CD4-positive, alpha-beta T cell treated with Interleukin-15 for 1 hour (primary cell): ENCODE results near the gene NCKAP5.

ENCODE experiments used
- DNase-seq: peaks from one replicate; pipeline ENCODE4 v3.0.0-alpha.2; 2020

Gene NCKAP5

DNA sequence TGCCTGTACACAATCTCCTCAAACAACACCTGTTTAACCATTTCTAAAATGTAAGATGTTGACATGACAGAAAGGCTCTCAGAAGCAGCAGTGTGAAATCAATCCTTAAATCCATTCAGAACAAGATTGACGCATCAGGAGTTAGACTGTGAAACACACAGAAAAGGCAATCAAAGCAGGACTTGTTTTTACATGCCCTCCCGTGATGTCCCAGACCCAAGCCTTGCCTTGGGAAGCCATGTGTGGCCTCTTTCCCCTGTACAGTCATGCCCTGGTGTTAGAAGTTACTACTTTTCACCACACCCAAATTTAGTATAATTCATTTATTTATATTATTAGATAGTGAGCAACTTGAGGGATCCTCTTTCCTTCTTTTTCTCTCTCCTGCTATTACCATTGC is 115.7 kb downstream of the NCKAP5 start:
- DNase-seq = no peak

DNA sequence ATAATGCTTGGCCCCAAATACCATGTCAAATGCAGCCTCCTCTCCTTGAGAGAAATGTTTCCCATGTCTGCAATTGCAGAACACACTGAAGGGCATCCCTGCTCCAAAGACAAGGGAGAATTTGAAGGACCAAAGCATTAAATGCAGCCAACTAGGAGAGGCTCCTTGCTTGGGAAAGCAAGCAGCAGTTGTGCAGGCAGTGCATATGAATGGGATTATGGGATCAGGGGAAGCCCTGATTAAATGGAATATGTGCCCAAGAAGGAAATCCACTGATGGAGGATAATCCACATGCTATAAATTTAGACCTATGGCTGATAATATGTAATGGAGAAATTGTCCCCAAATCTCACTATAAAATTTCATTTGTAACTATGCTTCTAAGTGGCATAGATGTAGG is 116.1 kb downstream of the NCKAP5 start:
- DNase-seq = no peak

DNA sequence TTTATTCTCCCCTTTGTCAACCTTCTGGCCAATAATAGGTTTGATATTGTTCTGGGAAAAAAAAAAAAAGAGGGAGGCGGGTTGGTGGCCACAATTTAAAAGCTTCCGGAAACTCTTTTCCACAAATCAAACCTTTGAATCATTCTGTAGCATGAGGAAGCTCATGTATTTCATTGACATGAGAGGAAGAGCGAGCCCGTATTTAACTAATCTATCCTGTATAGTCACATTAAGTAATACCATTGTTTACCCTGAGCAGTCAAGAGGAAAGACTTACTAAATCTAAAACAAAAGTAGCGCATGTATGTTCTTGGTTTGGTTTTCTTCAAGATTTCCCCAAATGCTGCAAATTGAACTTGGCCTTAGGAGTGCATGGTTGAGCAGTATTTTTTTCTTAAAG is 120.1 kb downstream of the NCKAP5 start:
- DNase-seq = no peak

DNA sequence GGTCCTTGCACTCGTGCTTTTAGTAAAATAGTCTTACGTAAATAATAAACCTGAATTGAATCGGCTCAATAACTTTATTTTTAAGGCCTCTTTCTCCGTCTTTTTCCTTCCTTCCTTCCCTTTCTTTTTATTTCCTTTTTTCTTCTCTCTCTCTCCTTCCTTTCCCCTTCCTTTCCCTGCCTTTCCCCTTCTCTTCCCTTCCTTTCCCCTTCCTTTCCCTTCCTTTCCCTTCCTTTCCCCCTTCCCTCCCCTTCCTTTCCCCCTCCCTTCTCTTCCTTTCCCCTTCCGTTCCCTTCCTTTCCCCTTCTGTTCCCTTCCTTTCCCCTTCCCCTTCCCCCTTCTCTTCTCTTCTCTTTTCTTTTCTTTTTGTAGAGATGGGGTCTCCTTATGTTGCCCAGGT is 121.0 kb downstream of the NCKAP5 start:
- no peak for DNase-seq

DNA sequence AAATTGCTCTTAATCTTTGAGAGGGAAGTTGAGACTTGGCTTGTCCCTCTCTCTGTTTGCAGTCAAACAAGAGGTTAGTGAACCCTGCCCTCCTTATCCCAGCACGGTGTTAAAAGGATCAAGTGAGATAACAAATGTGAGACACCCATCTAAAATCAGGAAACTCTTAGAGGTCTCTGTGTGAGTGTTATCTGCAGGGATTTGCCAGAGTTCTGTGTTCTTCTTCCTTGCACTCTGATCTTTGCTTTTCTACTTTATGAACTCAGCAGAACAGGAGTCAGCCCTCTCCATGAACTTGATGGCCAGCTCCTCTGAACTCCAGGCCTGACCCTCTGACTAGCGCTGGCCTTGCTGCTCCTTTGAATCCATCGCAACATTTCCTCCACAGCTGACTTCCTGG is 123.8 kb downstream of the NCKAP5 start:
- DNase-seq = no peak

DNA sequence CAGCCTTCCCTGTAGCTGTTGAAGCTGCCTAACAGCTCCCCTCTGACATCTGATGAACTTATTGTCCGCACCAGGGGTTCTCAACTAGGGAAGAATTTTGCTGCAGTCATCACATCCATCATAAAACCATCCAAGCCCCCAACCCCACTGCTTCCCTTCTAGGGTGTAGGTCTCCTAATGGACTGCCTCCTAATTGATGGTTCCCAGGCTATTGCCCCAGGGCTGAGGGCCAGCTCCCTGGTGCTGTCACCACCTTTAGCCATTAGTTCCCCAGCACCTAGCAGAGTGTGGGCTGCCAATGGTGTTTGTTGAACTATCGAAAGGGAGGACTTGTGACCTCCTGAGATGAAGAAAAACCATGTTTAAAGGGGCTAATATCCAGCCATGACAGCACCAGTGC is 125.9 kb downstream of the NCKAP5 start:
- no peak for DNase-seq

DNA sequence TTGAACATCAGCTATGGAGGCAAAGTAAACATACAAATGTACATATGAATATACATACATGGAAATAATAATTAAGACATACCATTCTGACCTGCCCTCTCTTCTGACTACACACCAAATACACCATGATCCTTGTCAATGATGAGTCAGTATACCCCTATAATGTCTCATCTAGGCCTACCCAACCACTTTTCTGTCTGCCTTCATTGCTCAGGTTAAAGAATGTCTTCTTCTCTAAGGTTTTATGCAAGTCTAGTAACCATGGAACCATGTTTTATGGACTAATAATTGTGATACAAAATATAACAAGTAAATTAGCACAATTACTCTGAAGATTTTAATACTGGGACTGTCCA is 128.7 kb downstream of the NCKAP5 start:
- DNase-seq = no peak

DNA sequence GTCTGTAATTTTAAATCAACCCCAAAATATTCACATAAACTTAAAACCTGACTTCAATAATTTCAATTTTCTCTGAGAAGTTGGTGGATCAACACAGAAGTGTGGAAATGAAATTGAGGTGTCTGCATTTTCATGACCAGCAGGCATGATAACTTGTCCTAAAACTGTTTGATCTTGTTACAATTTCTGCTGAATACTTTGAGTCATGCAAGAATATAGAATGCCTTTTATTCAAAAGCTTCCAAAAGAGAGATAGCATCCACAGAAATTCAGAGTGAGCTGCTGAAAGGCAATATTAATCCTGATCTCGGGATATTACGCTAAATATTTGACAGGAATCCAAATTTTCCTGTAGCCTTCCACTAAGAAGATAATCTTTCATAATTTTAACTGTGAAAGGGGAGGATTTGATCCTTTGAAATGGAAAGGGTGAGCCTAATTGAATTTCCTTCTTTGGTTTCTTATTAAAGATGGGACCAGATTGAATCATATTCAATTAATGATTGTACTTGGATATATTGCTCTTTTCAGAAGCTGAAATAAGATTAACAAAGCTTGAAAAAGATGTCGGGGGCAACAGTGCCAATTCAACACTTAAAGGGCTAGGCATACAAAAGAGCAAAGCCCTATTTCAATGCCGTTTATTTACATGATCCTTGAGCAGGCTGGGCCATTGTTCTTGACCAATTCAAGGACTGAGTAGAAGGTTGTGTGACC is 129.3 kb downstream of the NCKAP5 start:
- DNase-seq = no peak

DNA sequence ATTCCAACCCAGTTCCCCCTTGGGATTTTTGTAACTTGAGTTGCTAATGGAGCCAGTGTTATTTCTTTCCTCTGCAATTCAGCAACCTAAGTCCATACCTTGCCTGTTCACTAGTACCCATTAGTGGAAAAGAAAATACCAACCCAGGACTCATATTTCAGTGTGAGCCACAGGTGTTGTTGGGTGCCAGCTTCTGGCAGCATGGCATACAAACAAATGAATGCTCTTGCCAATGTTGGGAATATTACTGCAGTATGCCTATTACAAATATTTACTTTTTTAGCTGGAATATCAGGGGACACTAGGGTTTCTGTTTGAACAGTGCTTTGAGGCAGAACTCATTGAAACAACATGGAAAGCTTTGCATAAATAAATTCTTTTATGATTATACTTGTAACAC is 130.2 kb downstream of the NCKAP5 start:
- no peak for DNase-seq

DNA sequence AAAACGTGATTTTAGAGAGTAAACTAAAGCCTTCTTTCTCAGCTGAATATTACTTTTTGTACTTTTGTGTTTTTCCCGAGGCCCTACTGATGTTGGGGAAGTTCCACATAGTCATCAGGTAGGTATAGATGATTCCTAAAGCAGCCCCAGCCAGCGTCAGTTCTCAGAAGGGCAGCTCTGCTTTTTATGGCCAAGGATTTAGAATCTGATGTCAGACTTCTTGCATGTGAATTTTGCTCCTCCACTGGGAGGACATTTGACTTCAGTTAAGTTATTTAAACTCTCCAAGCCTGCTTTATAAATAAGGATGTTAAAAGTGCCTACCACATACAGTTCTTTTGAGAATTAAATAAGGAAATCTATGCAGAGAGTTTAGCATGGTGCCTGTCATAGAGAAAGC is 130.8 kb downstream of the NCKAP5 start:
- no peak for DNase-seq

DNA sequence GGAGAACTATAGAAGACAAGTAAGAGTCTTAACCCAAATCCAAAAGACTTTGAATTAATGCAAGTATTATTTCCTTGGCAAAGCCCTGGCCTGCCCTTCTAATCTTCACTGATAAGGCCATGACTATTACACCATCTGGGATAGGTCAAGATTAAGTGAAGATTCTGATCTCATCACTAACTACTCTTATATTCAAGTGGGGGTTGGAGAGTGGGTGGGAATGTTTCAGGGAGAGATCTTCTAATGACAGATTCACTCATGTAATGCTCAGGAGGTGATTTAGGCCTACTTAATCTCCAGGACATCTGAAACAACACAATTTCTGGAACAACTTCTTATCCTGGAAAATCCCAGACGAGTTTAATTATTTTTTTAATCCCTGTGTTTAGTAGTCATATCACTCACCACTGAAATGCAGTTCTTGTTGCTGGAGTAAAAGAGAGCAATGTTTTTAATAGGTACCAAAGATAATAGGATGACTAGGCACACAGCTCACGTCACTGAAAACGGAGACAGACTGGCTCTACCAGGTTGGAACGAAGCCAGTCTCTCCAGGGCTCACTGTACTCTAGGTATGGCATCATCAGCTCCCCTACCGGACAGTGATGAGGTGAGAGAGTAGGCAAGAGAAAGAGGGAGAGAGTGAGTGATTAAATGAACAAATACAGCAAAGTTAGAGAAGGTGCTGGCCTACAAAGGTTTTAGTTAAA is 133.1 kb downstream of the NCKAP5 start:
- DNase-seq = no peak

DNA sequence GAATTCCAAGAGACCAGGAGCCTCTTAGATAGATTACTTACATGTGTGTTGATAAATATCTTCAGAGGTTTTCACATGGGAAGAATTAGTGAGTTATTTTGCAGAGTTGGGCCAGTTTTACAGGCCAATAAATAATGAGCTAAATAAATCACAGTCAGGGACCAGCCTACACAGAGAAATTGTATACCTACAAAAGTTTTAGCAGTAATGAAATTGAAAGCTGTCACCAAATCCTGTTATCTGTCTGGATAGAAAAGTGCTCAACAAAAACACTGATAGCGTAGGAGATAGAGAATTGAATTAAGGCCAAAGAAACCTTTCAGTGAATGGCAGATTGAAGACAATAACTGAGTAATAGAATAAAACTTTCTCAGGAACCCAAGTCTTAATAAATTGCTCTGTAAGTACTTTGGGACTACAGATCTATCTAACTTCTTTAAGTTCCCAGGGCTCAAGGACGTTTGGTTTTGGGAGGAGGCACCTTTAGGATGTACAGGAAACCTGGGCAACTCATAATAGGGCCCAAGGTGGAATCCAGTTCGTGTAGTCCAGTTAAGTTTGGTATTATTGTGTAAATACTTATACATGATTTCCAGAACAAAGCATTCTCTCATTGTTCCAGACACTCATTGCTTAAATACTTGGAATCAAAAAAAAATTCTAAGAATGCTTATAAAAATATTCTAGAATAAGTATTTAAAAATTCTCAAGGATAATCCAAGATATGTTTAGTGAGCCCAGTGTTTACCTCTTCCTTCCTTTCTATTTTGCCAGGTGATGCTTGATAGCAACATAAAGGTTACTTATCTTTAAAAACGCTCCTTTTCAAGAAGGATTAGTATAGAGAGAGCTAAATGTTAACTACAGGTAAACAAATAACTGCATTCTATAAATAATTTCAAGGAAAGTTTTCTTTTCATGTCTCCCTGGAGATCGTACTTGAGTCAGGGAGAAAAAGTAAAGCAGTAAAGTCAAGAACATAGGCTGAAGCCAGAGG is 134.5 kb downstream of the NCKAP5 start:
- no peak for DNase-seq

DNA sequence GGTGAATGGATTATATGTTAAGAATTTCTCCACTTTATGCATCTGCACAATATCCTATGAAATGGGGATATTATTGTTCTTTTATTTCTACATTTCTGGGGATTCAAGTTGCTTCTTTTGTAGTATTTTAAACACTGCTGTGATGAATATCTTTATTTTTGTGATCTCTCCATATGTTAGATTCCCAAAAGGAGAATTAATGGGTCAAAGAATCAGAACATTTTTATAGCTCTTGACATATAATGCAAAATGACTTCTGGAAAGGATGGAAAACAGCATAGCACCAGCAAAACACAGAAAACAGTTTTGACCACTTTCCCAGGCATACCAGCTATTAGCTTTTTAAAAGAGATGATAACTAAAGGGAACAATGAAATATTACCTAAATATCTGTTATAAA is 135.5 kb downstream of the NCKAP5 start:
- no peak for DNase-seq

DNA sequence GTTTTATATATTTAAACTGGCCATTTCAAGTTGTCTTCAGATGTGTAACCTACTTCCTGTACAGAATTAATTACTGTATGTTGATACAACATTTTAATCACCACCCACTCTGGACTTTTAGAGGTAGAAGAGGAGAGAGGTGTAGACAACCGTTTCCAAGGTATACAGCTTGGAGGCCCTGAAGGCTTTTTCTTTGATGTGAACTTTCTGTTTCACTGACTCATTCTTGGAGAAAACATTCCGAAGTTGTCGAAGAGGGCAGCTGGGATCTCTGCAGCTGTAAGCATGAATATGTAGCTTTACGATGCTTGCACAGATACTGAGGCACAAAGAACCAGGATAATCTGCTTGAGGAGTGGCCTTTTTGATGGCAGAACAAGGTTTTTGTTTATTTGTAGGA is 137.0 kb downstream of the NCKAP5 start:
- no peak for DNase-seq

DNA sequence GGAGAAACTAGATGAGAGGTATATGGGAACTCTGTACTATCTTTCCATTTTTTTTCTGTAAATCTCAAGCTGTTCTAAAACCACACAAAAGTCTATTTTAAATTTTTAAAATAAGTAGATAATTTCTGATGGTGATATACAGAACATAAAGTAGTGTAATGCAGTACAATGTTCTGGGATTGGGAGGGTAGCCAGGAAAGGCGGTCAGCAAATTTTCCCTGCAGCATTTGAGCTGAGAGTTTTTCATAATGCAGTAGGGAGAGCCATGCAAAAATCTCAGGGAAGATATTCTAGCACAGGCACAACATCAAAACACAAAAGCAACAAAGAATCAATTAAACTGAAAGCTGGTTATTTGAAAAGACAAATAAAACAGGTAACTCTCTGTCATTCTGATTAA is 141.5 kb downstream of the NCKAP5 start:
- no peak for DNase-seq

DNA sequence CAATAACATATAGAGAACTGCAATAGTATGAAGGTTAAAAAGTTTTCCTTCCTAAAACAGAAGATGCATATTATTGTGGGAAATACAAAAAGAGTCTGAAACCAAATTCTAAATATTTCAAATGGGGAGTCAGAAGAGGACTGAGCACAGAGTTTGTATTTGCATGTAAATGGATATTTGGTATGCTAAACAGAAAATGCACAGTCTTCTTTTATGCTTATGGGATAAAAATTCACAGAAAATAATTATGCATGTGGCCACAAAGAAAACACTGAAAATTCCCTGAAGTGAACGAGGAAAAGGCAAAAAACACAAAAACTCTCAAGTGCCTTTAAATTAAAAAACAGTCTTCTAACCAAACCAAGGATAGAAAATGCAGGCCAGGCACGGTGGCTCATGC is 142.7 kb downstream of the NCKAP5 start:
- DNase-seq = no peak

DNA sequence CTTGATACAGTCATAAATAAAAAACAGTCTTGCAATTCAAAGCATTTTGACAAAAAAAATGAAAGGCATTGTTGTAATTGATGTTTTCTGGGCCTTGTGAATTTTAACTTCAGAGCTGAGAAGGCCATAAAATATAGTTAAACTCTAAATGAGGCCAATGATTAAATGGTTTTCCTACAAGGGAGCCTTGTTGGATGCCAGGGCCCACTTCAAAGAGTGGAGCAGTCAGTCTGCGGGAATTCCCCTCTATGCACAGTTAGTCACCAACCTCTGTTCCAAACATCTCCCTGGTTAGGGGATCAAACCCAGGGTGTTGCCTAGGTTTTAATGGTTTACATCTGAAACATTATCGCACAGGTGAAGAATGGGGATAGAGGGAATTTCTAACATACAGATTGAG is 143.4 kb downstream of the NCKAP5 start:
- no peak for DNase-seq

DNA sequence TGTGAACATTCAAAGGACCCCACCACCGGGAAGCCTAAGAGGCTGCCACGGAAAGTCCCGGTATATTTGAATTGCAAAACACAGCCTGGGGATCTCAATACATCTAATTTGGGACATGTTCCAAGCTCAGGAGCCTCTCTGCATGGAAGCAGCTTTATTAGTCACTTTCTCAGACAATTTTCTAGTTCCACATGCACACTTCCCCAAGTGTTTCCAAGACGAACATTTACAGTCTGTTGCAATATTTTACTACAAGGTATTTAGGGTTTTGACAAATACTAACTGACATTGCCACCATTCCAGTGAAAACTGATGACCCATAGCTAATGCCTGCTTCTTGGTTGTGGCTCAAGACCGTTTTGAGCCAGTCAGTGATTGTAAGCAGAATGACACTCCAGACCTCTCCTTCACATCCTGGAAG is 145.3 kb downstream of the NCKAP5 start:
- DNase-seq = no peak

DNA sequence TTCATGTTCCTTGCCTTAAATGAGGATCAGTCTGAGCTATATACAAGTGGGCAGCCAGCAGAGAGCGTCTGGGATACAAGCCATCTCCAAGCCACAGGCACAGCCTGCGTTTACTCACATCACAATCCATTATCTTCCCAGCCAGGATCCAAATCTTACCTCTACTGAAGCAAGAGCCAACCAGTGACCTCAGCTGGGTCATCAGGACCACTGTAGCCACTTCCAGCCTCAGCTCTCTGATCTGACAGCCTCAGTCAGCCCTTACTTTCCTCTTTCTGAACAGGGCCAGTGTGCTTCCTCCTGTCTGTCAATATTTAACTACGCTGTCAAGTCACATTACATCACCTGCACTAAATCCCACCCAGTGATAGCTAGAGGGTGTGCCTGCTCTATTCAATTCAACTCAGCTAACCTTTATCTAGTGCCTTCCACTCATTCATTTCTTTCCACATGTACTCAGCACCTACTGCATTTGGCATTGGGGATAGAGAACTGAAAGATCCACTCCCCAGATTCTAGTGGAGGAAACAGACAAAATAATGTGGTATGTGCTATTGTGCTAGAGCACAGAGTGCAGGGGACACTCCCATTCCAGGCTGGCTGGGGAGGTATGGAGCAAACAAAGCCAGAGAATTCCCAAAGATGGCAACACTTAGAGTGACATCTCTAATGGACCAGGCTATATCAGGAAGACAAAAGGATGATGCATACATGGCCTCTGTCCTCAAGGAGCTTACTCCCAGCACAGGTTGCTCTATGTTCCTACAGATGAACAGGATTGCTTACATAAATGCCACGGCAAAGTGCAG is 146.5 kb downstream of the NCKAP5 start:
- DNase-seq = no peak

DNA sequence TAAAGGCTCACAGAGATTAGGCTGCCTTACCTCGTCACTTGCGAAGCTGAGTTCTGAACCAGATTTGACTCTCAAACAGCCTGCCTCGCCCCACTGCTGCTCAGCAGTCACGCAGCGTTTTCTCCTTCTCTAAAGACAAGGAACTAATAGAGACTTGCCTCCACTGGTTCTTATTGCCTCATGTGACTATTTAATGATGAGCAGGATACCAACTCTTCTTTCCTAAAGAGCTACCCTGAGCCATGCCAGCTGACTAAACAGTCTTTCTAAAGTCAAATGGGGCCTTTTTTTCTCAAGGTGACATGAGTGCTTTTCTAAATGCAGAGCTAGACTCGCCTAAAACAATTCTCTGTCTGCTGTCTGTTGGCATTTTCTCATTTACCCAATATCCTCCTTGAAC is 147.5 kb downstream of the NCKAP5 start:
- DNase-seq = no peak

DNA sequence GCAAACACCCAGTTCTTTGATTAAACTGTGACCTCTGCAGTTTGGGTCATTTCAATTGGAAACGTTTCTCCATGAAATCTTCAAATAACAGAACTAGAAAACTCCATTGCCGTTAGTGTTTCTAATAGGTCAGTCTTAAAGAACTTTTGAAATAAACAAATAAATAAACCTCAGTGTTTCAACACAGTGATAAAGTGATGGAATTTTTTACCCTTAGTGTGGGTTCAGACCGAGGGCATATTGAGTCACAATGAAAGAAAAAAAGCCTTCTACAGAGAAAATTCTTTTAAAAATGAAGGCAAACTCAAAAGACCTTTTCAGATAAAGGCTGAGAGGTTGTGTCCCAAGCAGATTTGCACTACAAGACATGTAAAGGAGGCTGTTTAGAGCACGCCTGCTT is 149.6 kb downstream of the NCKAP5 start:
- no peak for DNase-seq

DNA sequence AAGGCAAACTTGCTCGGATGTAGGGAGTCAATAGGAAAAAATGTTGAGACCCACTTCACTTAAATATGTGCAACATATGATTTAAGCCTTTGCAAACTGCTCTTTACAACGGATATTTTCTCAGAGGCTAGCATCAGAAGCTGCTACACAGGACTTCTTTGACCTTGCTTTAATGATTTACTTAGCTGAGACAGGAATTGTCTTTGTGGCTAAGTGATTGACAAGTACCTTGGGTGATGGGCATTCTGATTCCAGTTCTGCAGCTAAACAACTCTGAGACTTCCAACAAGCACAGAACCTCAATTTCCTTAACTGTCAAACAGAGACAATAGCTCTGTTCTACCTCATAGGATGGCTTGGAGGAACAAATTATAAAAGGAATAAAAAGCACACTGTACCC is 150.2 kb downstream of the NCKAP5 start:
- no peak for DNase-seq

DNA sequence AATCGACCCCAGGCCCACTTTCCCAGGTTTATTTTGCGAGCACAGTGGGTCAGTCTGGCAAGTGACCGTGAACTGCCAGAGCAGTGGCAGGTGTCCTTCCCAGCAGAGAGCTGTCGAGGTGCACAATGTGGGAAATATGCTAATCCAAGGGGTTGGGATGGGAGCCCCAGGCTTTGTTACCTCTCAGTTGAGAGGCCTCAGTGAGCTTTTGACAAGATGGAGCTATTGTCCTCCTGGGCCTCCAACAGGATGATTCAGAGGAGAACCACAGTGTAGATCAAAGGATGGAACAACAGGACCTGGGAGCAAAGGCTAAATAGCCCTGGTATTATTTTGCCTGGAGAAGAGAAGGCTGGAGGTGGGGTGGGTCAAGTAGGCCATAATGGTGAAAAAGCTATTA is 150.8 kb downstream of the NCKAP5 start:
- no peak for DNase-seq
